ENCODE measurements around the gene SYNGR1. TPM values are rescaled to one million over a fixed set of nuclear protein-coding genes. Genes with fewer than 3 reads are reported as not detected.

The SYNGR1 gene
- polyA plus RNA-seq (2011; rRNA removed) (6.7 and 7.9 TPM in 2 replicates), polyA plus RNA-seq (2017; fragmentation: RNase III; extraction: RNeasy Plus Mini Kit Qiagen cat#74134 plus additional on column Dnase treatment) (10.9 to 14.5 TPM (median 11.7 TPM) in 3 replicates), polyA minus RNA-seq (2011; rRNA and poly(A)+ RNA removed) (2.6 and 5.5 TPM in 2 replicates)
- 27.4 and 39.6 TPM in 2 replicates for polyA plus RNA-seq (2012; cell fraction: cytosol; rRNA removed)
- 41.2 and 57.0 TPM in 2 replicates for polyA plus RNA-seq (2012; cell fraction: nucleus; rRNA removed)

- Histone ChIP-seq H3K4me3 (peak within 1 kb of the TSS; percentile 72), H3K27ac (peak within 1 kb of the TSS; percentile 75 to 98), H3K4me1 (peaks cover 4% of the 10 kb centered on the region; the same call in 1 of the 3 replicates), H3K4me2 (peak within 1 kb of the TSS; percentile 85), H3K9me3 (no peaks in the 10 kb centered on the region)
- FAIRE-seq, result no peak
- DNase-seq (ENCODE audit: low read depth in 1 of 2, low spot score in 1 of 2), result no peak
- ChIA-PET CTCF (interaction anchor here (0.7 to 2.7 kb wide), 4 partner anchors 10 to 132 kb away, joined by 3 to 6 read pairs (median 3); no protein-coding TSS in a partner anchor), POLR2A (interaction anchor here (1.8 kb wide), 1 partner anchor 31 kb away, joined by 13 read pairs; the partner anchor contains the start of gene RPL3)
- ATAC-seq, result peak; percentile 51 to 67
- TF ChIP-seq POLR2A (IDR thresholded peaks at IDR 0.05; ENCODE audit: low read length), result peak; percentile 3; the same call in 1 of the 2 replicates
- no peak for TF ChIP-seq ZNF302 (CRISPR knock-in tag; IDR thresholded peaks at IDR 0.05)
- WGBS (ENCODE audit: missing lambda C conversion rate), result 25% methylated on average over 7 of the region's 87 CpGs
Observed at GRCh38 chr22:39349967-39350726, at the start of gene SYNGR1. TSS of gene SYNGR1 (plus strand) at chr22:39349991. CDS start at chr22:39350011, 20 bp downstream.

GRCh38 chr22:39300186-39300830 is 49.5 kb upstream of the SYNGR1 start:
- peak; percentile 46 to 64 for ATAC-seq
- 0% methylated on average over 8 of the region's 19 CpGs for WGBS (ENCODE audit: missing lambda C conversion rate)
- H3K4me1 ChIP-seq, result peaks cover 49% of the 10 kb centered on the region
- no peak for FAIRE-seq
- H3K4me3 ChIP-seq, result no peak overlapping the region
- TF ChIP-seq NPAS2 (CRISPR knock-in tag; IDR thresholded peaks at IDR 0.05; ENCODE audit: borderline replicate concordance) (no peak), EHF (CRISPR knock-in tag; IDR thresholded peaks at IDR 0.05) (no peak), RARB (CRISPR knock-in tag; IDR thresholded peaks at IDR 0.05) (no peak), CHD4 (IDR thresholded peaks at IDR 0.05; ENCODE audit: borderline replicate concordance) (no peak), CHD2 (IDR thresholded peaks at IDR 0.05; ENCODE audit: low read length, partially characterized antibody) (no peak), PBX3 (IDR thresholded peaks at IDR 0.05) (no peak), PHF8 (IDR thresholded peaks at IDR 0.05; ENCODE audit: borderline replicate concordance, low read depth) (no peak), EHMT2 (IDR thresholded peaks at IDR 0.05; ENCODE audit: low read depth) (no peak), MAFK (IDR thresholded peaks at IDR 0.05; ENCODE audit: partially characterized antibody) (no peak), CBX8 (IDR thresholded peaks at IDR 0.05) (no peak), ELK1 (IDR thresholded peaks at IDR 0.05; ENCODE audit: low read depth, low read length) (no peak), HES2 (IDR thresholded peaks at IDR 0.05) (no peak)
- no peaks in the 10 kb centered on the region for H3K9me3 ChIP-seq
- peak overlapping the region; percentile 61 for H3K4me2 ChIP-seq
- peak overlapping the region; percentile 78 to 86 for H3K27ac ChIP-seq
- ChIA-PET CTCF (interaction anchor here (0.9 to 2.1 kb wide), 8 partner anchors 8 to 130 kb away, joined by 3 to 14 read pairs (median 4); partner anchors contain the start of gene PDGFB), POLR2A (interaction anchor here (0.7 to 2.1 kb wide), 3 partner anchors 10 to 19 kb away, joined by 3 to 6 read pairs (median 4); partner anchors contain the start of gene RPL3)
- no peak for DNase-seq (ENCODE audit: low read depth in 1 of 2, low spot score in 1 of 2)

- no peak for DNase-seq (ENCODE audit: low read depth in 1 of 2, low spot score in 1 of 2)
- Histone ChIP-seq H3K27ac (peak overlapping the region; percentile 78 to 86; a peak in 4 of 6 replicates), H3K4me1 (peaks cover 44% of the 10 kb centered on the region), H3K4me2 (peak overlapping the region; percentile 61; the same call in 2 of the 3 replicates), H3K4me3 (no peak overlapping the region), H3K9me3 (no peaks in the 10 kb centered on the region)
- 84% methylated on average over 9 of the region's 9 CpGs for WGBS (ENCODE audit: missing lambda C conversion rate)
- CTCF ChIA-PET, result interaction anchor here (1.1 to 2.1 kb wide), 3 partner anchors 8 to 13 kb away, joined by 3 to 7 read pairs (median 4); no protein-coding TSS in a partner anchor
- POLR2A ChIA-PET, result interaction anchor here (1.4 to 2.1 kb wide), 2 partner anchors 10 to 18 kb away, joined by 4 to 6 read pairs; partner anchors contain the start of gene RPL3
- FAIRE-seq, result no peak
- TF ChIP-seq SMC3 (IDR thresholded peaks at IDR 0.05), result no peak
- TF ChIP-seq ZFP36 (IDR thresholded peaks at IDR 0.05; ENCODE audit: borderline replicate concordance, partially characterized antibody), result peak; percentile 20
- no peak for ATAC-seq
Observed at GRCh38 chr22:39301108-39301507, 48.7 kb upstream of the SYNGR1 start.

All from A549 (cell line).